GM21723 (cell line): ENCODE measurements around the gene TAPBPL.
"Not testable (repeated sequence)": the region's sequence is repeated elsewhere in the genome, so short reads cannot be mapped to it uniquely, and the experiment has no call there.

Source experiments
- ATAC-seq: cut with Tn5 transposase; IDR thresholded peaks from one replicate; pipeline ENCODE4 v1.9.1; 2021; ENCODE audit warnings: mild to moderate bottlenecking, moderate library complexity; ENCODE audit not compliant: unreplicated experiment

Gene TAPBPL

GRCh38 chr12:6451348-6452244 is at the start of gene TAPBPL:
TSS of gene TAPBPL (plus strand) at chr12:6452042. CDS start at chr12:6452249, 207 bp downstream.
- ATAC-seq = peak; percentile 61

- ATAC-seq = no peak
Measured at GRCh38 chr12:6404390-6404789, 47.5 kb upstream of the TAPBPL start.

GRCh38 chr12:6405963-6406362 is 45.9 kb upstream of the TAPBPL start:
- no peak for ATAC-seq

- ATAC-seq = no peak
Measured at GRCh38 chr12:6407236-6407954, 44.4 kb upstream of the TAPBPL start.

- no peak for ATAC-seq
Measured at GRCh38 chr12:6416596-6416995, 35.2 kb upstream of the TAPBPL start.

- no peak for ATAC-seq
Measured at GRCh38 chr12:6418796-6419195, 33.0 kb upstream of the TAPBPL start.

GRCh38 chr12:6420364-6420763 is 31.5 kb upstream of the TAPBPL start:
- no peak for ATAC-seq

- peak; percentile 37 for ATAC-seq
Measured at GRCh38 chr12:6423267-6424007, 28.4 kb upstream of the TAPBPL start.

- no peak for ATAC-seq
Measured at GRCh38 chr12:6424008-6424347, 27.9 kb upstream of the TAPBPL start.

GRCh38 chr12:6424866-6425265 is 27.0 kb upstream of the TAPBPL start:
- ATAC-seq = no peak

GRCh38 chr12:6425590-6426531 is 26.0 kb upstream of the TAPBPL start:
- no peak for ATAC-seq

GRCh38 chr12:6426882-6427671 is 24.8 kb upstream of the TAPBPL start:
- peak; percentile 63 for ATAC-seq

- ATAC-seq = not testable (repeated sequence)
Measured at GRCh38 chr12:6427796-6428195, 24.0 kb upstream of the TAPBPL start.

- ATAC-seq = no peak
Measured at GRCh38 chr12:6428326-6428725, 23.5 kb upstream of the TAPBPL start.

GRCh38 chr12:6430124-6430989 is 21.5 kb upstream of the TAPBPL start:
- ATAC-seq = no peak

- ATAC-seq = no peak
Measured at GRCh38 chr12:6432991-6433390, 18.9 kb upstream of the TAPBPL start.

GRCh38 chr12:6434205-6435140 is 17.4 kb upstream of the TAPBPL start:
- peak; percentile 38 for ATAC-seq
